ENCODE results near the gene PPRC1. TPM values are rescaled to one million over a fixed set of nuclear protein-coding genes. Genes with fewer than 3 reads are reported as not detected.

Gene PPRC1
- total RNA-seq, 1 experiment from 2014 or later: 87.9 TPM

DNA sequence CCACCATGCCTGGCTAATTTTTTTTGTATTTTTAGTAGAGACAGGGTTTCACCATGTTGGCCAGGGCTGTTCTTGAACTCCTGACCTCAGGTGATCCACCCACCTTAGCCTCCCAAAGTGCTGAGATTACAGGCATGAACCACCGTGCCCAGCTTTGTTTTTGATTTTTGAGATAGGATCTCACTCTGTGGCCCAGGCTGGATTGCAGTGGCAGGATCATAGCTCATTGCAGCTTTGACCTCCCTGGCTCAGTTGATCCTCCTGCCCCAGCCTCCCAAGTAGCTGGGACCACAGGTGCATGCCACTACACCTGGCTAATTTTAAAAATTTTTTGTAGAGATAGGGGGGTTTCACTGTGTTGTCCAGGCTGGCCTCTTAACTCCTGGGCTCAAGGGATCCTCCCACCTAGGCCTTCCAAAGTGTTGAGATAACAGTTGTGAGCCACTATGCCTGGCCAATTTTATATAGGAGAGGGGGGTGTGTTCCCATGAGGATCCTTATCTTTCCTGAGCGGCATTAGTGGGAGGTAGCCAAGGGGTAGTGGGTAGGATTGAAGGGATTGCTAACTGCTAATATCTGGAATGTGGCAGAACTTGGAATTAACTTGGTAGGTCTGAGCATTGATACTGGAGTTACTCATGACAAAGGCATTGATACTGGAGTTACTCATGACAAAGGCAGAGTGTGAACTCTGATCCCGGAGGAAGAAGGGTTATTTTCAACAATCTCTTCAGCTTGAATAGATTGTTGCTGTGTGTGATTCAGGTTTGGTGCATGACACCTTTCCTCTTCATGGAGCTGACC lies 18.3 kb downstream of the PPRC1 start:
- POLR2A ChIA-PET: no interaction called here
- Histone ChIP-seq H3K27me3 (ENCODE audit: control insufficient read depth, insufficient read depth, low read length) (no peaks in the 10 kb centered on the region), H3K36me3 (ENCODE audit: control insufficient read depth, insufficient read depth, low read length) (peaks cover 39% of the 10 kb centered on the region), H3K4me3 (ENCODE audit: low read depth in 2 of 2, low read length in 2 of 2) (peak overlapping the region; percentile 96 to 98), H3K4me1 (ENCODE audit: control insufficient read depth, insufficient read depth, low read length) (peaks cover 27% of the 10 kb centered on the region), H3K9me3 (ENCODE audit: control insufficient read depth, insufficient read depth, low read depth, low read length) (no peaks in the 10 kb centered on the region), H3K27ac (ENCODE audit: low read length) (peak overlapping the region; percentile 93)
- in situ Hi-C loops (cut with HindIII; ENCODE audit: low pct_unique_long_range_greater_than_20kb, low sequenced_read_pairs): no loop called here
- no TSS peak for BruUV-seq (replicated peaks)
- ATAC-seq (peak; percentile 4), DNase-seq (ENCODE audit: low read depth, low spot score) (no peak)
- TF ChIP-seq SIN3A (IDR thresholded peaks at IDR 0.05; ENCODE audit: borderline replicate concordance, insufficient read depth, low read depth, low read length) (no peak), POLR2AphosphoS5 (IDR thresholded peaks at IDR 0.05; ENCODE audit: low read depth, low read length) (no peak), TCF7L2 (IDR thresholded peaks at IDR 0.05; ENCODE audit: low read depth, low read length) (no peak)
- TF ChIP-seq, protein P1, sequence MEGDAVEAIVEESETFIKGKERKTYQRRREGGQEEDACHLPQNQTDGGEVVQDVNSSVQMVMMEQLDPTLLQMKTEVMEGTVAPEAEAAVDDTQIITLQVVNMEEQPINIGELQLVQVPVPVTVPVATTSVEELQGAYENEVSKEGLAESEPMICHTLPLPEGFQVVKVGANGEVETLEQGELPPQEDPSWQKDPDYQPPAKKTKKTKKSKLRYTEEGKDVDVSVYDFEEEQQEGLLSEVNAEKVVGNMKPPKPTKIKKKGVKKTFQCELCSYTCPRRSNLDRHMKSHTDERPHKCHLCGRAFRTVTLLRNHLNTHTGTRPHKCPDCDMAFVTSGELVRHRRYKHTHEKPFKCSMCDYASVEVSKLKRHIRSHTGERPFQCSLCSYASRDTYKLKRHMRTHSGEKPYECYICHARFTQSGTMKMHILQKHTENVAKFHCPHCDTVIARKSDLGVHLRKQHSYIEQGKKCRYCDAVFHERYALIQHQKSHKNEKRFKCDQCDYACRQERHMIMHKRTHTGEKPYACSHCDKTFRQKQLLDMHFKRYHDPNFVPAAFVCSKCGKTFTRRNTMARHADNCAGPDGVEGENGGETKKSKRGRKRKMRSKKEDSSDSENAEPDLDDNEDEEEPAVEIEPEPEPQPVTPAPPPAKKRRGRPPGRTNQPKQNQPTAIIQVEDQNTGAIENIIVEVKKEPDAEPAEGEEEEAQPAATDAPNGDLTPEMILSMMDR (IDR thresholded peaks at IDR 0.05): no peak
- TF ChIP-seq, protein P2, sequence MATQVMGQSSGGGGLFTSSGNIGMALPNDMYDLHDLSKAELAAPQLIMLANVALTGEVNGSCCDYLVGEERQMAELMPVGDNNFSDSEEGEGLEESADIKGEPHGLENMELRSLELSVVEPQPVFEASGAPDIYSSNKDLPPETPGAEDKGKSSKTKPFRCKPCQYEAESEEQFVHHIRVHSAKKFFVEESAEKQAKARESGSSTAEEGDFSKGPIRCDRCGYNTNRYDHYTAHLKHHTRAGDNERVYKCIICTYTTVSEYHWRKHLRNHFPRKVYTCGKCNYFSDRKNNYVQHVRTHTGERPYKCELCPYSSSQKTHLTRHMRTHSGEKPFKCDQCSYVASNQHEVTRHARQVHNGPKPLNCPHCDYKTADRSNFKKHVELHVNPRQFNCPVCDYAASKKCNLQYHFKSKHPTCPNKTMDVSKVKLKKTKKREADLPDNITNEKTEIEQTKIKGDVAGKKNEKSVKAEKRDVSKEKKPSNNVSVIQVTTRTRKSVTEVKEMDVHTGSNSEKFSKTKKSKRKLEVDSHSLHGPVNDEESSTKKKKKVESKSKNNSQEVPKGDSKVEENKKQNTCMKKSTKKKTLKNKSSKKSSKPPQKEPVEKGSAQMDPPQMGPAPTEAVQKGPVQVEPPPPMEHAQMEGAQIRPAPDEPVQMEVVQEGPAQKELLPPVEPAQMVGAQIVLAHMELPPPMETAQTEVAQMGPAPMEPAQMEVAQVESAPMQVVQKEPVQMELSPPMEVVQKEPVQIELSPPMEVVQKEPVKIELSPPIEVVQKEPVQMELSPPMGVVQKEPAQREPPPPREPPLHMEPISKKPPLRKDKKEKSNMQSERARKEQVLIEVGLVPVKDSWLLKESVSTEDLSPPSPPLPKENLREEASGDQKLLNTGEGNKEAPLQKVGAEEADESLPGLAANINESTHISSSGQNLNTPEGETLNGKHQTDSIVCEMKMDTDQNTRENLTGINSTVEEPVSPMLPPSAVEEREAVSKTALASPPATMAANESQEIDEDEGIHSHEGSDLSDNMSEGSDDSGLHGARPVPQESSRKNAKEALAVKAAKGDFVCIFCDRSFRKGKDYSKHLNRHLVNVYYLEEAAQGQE (IDR thresholded peaks at IDR 0.05; ENCODE audit: insufficient read depth in 1 of 2, low read depth in 2 of 2, low read length in 1 of 2): no peak
- intact Hi-C loops (cut with micrococcal nuclease; ENCODE audit: unreplicated experiment): no loop called here
- CTCF ChIA-PET: interaction anchor here (1.3 kb wide), 1 partner anchor 18 kb away, joined by 4 read pairs; no protein-coding TSS in a partner anchor

DNA sequence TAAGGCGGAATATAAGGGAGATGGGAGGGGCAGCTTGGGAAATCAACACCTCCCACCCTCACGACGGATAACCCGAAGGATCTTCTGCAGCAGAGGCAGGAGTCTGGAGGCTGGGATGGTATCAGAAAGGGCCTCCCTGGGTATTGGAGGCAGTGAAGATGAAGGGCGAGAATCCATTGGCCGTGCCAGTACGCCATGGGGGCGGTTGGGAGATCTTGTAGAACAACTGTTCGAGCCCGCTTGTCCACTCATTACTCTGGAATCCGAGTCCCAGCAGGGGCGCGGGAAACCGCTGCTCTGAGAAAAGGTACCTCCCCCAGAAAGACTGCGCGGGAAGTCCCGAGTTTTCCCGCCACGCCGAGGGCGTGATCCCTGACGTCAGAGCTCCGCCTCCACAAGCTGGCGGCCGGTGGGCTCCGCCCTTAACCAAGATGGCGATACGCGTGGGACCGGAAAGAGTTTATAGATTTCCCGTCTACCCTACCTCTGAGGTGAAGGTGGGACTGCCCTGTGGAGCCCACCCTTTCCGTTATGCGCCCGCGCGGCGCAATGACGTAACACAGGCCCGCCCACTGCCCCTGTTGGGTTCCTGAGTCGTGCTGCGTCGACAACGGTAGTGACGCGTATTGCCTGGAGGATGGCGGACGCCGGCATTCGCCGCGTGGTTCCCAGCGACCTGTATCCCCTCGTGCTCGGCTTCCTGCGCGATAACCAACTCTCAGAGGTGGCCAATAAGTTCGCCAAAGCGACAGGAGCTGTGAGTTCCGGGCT lies 19.1 kb downstream of the PPRC1 start, which contains the start of gene NOLC1:
Gene NOLC1 (plus strand): TSS at position 616 of the 771 bp plus-strand sequence. CDS start 22 bp downstream, at position 638.
- ChIA-PET CTCF (interaction anchor here (0.6 to 1.3 kb wide), 2 partner anchors 17 to 84 kb away, joined by 3 to 4 read pairs; no protein-coding TSS in a partner anchor), POLR2A (interaction anchor here (0.6 kb wide), 1 partner anchor 391 kb away, joined by 4 read pairs; no protein-coding TSS in a partner anchor)
- ATAC-seq (peak; percentile 95), DNase-seq (ENCODE audit: low read depth, low spot score) (peak; percentile 98)
- in situ Hi-C loops (cut with HindIII; ENCODE audit: low pct_unique_long_range_greater_than_20kb, low sequenced_read_pairs): no loop called here
- Histone ChIP-seq H3K4me1 (ENCODE audit: control insufficient read depth, insufficient read depth, low read length) (peaks cover 30% of the 10 kb centered on the region), H3K4me3 (ENCODE audit: low read depth in 2 of 2, low read length in 2 of 2) (peak within 1 kb of the TSS; percentile 96 to 98), H3K36me3 (ENCODE audit: control insufficient read depth, insufficient read depth, low read length) (peaks cover 40% of the 10 kb centered on the region), H3K27ac (ENCODE audit: low read length) (peak within 1 kb of the TSS; percentile 99), H3K27me3 (ENCODE audit: control insufficient read depth, insufficient read depth, low read length) (no peaks in the 10 kb centered on the region), H3K9me3 (ENCODE audit: control insufficient read depth, insufficient read depth, low read depth, low read length) (no peaks in the 10 kb centered on the region)
- intact Hi-C loops (cut with micrococcal nuclease; ENCODE audit: unreplicated experiment): no loop called here
- TF ChIP-seq, protein P1 (IDR thresholded peaks at IDR 0.05): no peak
- TF ChIP-seq POLR2AphosphoS5 (IDR thresholded peaks at IDR 0.05; ENCODE audit: low read depth, low read length) (peak; percentile 99), TCF7L2 (IDR thresholded peaks at IDR 0.05; ENCODE audit: low read depth, low read length) (peak; percentile 49), SIN3A (IDR thresholded peaks at IDR 0.05; ENCODE audit: borderline replicate concordance, insufficient read depth, low read depth, low read length) (peak; percentile 95)
- TF ChIP-seq, protein P2 (IDR thresholded peaks at IDR 0.05; ENCODE audit: insufficient read depth in 1 of 2, low read depth in 2 of 2, low read length in 1 of 2): no peak; a peak in 1 of 4 replicates
- BruUV-seq (replicated peaks): no TSS peak
